Esophagus squamous epithelium (tissue), 4 donors: Measurements from ENCODE around the gene OCA2.

Experiments
- POLR2A ChIP-seq, 4 donors: fragments of 450-650 bp; IDR thresholded peaks; one replicate each; pipeline ENCODE4 v1.6.1; 2017; ENCODE audit warnings: antibody characterized with exemption in 4 of 4, mild to moderate bottlenecking in 4 of 4, moderate library complexity in 3 of 4
- TF ChIP-seq, protein P1 (sequence below), 6 experiments: fragments of 450-650 bp in 4 of 6; fragments of 200-600 bp in 2 of 6; sonication (generic) in 2 of 6; IDR thresholded peaks; one replicate each; pipeline ENCODE4 v1.5.1; 2016 to 2019; ENCODE audit warnings: antibody characterized with exemption in 6 of 6, mild to moderate bottlenecking in 4 of 6, moderate library complexity in 4 of 6

DNA sequence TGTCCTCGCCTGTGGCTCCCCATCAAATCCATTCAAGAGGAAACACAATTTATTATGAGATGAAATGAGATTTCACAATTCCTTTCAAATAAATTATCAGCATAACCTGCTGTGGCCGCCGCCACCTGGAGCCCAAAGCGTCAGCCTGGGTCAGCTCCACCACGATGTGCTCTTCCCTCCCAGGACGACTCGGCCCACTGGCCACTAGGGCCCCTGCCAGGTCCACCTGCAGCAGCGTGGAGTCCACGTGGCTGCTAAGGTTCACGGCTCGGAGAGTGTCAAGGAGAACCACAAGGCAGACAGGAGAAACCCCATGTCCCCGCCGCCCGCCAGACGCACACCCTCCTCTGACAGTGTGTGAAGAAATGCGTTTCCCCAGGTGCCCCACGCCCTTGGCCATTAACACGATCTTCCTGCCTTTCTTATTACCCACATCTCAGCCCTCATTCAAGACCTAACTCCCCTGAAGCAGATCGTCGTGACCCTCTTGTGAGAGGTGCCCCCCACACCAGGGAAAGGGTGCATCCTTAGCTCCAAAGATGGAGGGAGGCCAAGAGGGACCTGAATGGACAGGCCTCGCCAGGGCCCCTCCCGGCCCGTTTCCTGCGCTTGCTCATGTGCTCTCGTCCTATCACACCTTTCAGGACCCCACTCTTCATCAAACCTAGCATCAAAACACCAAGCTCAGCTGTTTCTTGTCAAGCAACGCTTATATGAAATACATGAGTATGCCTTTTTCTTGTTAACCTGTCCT is 80.6 kb downstream of the OCA2 start:
- TF ChIP-seq, protein P1, sequence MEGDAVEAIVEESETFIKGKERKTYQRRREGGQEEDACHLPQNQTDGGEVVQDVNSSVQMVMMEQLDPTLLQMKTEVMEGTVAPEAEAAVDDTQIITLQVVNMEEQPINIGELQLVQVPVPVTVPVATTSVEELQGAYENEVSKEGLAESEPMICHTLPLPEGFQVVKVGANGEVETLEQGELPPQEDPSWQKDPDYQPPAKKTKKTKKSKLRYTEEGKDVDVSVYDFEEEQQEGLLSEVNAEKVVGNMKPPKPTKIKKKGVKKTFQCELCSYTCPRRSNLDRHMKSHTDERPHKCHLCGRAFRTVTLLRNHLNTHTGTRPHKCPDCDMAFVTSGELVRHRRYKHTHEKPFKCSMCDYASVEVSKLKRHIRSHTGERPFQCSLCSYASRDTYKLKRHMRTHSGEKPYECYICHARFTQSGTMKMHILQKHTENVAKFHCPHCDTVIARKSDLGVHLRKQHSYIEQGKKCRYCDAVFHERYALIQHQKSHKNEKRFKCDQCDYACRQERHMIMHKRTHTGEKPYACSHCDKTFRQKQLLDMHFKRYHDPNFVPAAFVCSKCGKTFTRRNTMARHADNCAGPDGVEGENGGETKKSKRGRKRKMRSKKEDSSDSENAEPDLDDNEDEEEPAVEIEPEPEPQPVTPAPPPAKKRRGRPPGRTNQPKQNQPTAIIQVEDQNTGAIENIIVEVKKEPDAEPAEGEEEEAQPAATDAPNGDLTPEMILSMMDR (IDR thresholded peaks at IDR 0.05), result no peak
- TF ChIP-seq POLR2A (IDR thresholded peaks at IDR 0.05), result no peak
